Measurements from ENCODE around the gene OR8D1.

OR8D1 gene

DNA sequence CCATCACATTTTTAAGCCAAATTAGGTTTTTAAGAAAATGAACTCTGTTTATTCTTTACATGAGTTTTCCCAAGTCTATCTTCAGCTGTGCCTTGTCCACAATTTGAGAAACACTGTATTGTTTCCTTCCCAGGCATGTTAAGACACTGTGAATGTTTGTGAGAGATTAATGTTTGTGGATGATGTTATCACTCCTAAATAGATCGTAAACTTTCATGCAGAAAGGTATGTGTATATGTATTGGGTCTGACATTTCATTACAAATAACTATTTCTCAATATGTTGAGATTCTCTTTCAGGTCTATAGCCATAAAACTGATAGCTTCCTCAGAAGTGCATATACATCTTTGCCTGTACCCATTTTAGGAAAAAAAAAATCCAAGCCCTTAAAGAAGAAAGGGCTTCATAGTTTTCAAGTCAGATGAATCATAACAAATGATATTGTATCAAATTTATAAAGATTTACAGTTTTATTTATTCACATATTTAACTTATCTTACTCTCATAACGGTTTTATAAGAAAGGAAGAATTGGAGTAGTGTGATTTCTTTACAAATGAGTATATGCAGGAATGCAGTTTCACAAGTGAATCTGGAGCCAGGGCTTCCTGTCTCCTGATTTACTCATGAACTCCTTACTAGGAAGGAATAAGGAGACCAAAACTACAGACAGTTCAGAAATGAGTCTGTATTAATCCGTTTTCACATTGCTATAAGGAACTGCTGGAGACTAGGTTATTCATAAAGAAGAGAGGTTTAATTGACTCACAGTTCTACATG lies 11.2 kb downstream of the OR8D1 start:
- H3K79me2 ChIP-seq (ENCODE audit: insufficient read depth, low read length), result no peaks in the 10 kb centered on the region
- H3K36me3 ChIP-seq (ENCODE audit: insufficient read depth, low read length), result no peaks in the 10 kb centered on the region
- no peak overlapping the region for H3K27ac ChIP-seq (ENCODE audit: low read length)
- H3K27me3 ChIP-seq (ENCODE audit: insufficient read depth, low read length, poor library complexity), result no peaks in the 10 kb centered on the region
- TF ChIP-seq, protein P1, sequence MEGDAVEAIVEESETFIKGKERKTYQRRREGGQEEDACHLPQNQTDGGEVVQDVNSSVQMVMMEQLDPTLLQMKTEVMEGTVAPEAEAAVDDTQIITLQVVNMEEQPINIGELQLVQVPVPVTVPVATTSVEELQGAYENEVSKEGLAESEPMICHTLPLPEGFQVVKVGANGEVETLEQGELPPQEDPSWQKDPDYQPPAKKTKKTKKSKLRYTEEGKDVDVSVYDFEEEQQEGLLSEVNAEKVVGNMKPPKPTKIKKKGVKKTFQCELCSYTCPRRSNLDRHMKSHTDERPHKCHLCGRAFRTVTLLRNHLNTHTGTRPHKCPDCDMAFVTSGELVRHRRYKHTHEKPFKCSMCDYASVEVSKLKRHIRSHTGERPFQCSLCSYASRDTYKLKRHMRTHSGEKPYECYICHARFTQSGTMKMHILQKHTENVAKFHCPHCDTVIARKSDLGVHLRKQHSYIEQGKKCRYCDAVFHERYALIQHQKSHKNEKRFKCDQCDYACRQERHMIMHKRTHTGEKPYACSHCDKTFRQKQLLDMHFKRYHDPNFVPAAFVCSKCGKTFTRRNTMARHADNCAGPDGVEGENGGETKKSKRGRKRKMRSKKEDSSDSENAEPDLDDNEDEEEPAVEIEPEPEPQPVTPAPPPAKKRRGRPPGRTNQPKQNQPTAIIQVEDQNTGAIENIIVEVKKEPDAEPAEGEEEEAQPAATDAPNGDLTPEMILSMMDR (IDR thresholded peaks at IDR 0.05; ENCODE audit: borderline replicate concordance, extremely low read depth, low read length, poor library complexity, severe bottlenecking), result no peak
- TF ChIP-seq EZH2 (IDR thresholded peaks at IDR 0.05; ENCODE audit: borderline replicate concordance, low read depth, low read length, severe bottlenecking), result no peak
- ATAC-seq (ENCODE audit: insufficient read depth, low read depth) (no peak), DNase-seq (no peak)
- no peaks in the 10 kb centered on the region for H3K9me3 ChIP-seq (ENCODE audit: insufficient read depth, low read length, severe bottlenecking)
- no peak overlapping the region for H2AFZ ChIP-seq (ENCODE audit: low read depth, low read length)
- H3K9ac ChIP-seq (ENCODE audit: low read depth, low read length), result no peak overlapping the region
- H3K4me2 ChIP-seq (ENCODE audit: insufficient read depth, low read length), result no peak overlapping the region
- no peak overlapping the region for H3K4me3 ChIP-seq (ENCODE audit: low read depth in 1 of 2, low read length in 2 of 2)
- H4K20me1 ChIP-seq (ENCODE audit: insufficient read depth, low read length), result no peaks in the 10 kb centered on the region
- no peaks in the 10 kb centered on the region for H3K4me1 ChIP-seq (ENCODE audit: insufficient read depth, low read length)

DNA sequence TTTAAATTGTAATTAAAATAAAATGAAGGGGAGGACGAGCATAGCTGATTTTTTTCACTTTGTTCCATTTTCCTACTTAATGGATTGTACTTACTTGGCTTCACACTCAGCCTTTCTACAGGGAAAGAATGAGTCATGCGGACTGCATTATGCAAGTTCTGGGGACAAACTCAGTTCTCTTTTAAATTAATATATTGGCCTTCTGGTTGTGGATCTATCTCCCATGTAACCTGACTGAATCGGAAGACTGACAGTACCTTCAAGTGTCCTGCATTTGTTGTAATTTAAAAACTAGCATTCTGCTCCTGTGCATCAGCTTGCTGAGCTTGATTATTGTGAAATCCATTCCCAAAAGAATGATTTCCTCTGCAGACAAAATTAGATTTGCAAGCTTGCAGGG lies 12.2 kb downstream of the OR8D1 start:
- no peaks in the 10 kb centered on the region for H4K20me1 ChIP-seq (ENCODE audit: insufficient read depth, low read length)
- no peaks in the 10 kb centered on the region for H3K36me3 ChIP-seq (ENCODE audit: insufficient read depth, low read length)
- no peak for ATAC-seq (ENCODE audit: insufficient read depth, low read depth)
- DNase-seq, result no peak
- no peak overlapping the region for H3K4me3 ChIP-seq (ENCODE audit: low read depth in 1 of 2, low read length in 2 of 2)
- no peak overlapping the region for H3K27ac ChIP-seq (ENCODE audit: low read length)
- H3K27me3 ChIP-seq (ENCODE audit: insufficient read depth, low read length, poor library complexity), result no peaks in the 10 kb centered on the region
- no peaks in the 10 kb centered on the region for H3K79me2 ChIP-seq (ENCODE audit: insufficient read depth, low read length)
- TF ChIP-seq, protein P1 (IDR thresholded peaks at IDR 0.05; ENCODE audit: borderline replicate concordance, extremely low read depth, low read length, poor library complexity, severe bottlenecking), result no peak
- TF ChIP-seq EZH2 (IDR thresholded peaks at IDR 0.05; ENCODE audit: borderline replicate concordance, low read depth, low read length, severe bottlenecking), result no peak
- no peaks in the 10 kb centered on the region for H3K4me1 ChIP-seq (ENCODE audit: insufficient read depth, low read length)
- H3K9me3 ChIP-seq (ENCODE audit: insufficient read depth, low read length, severe bottlenecking), result no peaks in the 10 kb centered on the region
- no peak overlapping the region for H3K9ac ChIP-seq (ENCODE audit: low read depth, low read length)
- no peak overlapping the region for H2AFZ ChIP-seq (ENCODE audit: low read depth, low read length)
- H3K4me2 ChIP-seq (ENCODE audit: insufficient read depth, low read length), result no peak overlapping the region

DNA sequence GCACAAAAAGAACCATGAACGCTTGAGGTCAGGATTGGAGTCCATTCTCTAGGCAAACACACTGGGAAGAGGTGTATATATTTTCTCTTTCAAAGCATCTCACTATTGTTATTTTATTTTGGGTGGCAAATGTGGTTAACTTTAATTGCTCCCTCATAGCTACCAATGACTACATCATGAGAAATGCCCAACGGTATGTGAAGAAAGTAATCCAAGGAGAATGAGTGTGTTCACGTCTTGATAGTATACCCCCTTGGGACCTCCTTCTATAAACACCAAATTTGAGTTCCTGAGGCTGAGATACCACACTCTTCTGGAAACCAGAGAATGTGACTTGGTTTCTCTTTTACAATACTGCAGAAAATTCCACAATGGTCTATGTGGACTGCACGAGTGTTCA lies 15.8 kb downstream of the OR8D1 start:
- DNase-seq (no peak), ATAC-seq (ENCODE audit: insufficient read depth, low read depth) (no peak)
- no peaks in the 10 kb centered on the region for H4K20me1 ChIP-seq (ENCODE audit: insufficient read depth, low read length)
- H3K9ac ChIP-seq (ENCODE audit: low read depth, low read length), result no peak overlapping the region
- no peaks in the 10 kb centered on the region for H3K9me3 ChIP-seq (ENCODE audit: insufficient read depth, low read length, severe bottlenecking)
- H3K4me1 ChIP-seq (ENCODE audit: insufficient read depth, low read length), result no peaks in the 10 kb centered on the region
- no peak overlapping the region for H3K4me2 ChIP-seq (ENCODE audit: insufficient read depth, low read length)
- H3K27me3 ChIP-seq (ENCODE audit: insufficient read depth, low read length, poor library complexity), result no peaks in the 10 kb centered on the region
- H3K27ac ChIP-seq (ENCODE audit: low read length), result no peak overlapping the region
- H2AFZ ChIP-seq (ENCODE audit: low read depth, low read length), result no peak overlapping the region
- H3K79me2 ChIP-seq (ENCODE audit: insufficient read depth, low read length), result no peaks in the 10 kb centered on the region
- H3K4me3 ChIP-seq (ENCODE audit: low read depth in 1 of 2, low read length in 2 of 2), result no peak overlapping the region
- TF ChIP-seq, protein P1 (IDR thresholded peaks at IDR 0.05; ENCODE audit: borderline replicate concordance, extremely low read depth, low read length, poor library complexity, severe bottlenecking), result no peak
- no peak for TF ChIP-seq EZH2 (IDR thresholded peaks at IDR 0.05; ENCODE audit: borderline replicate concordance, low read depth, low read length, severe bottlenecking)
- H3K36me3 ChIP-seq (ENCODE audit: insufficient read depth, low read length), result no peaks in the 10 kb centered on the region
